Effector memory CD4-positive, alpha-beta T cell (primary cell): ENCODE results near the gene RNF207.

Experiments
- DNase-seq, 3 donors: peaks; one replicate each; pipeline ENCODE4 v3.0.0-alpha.2; 2020
- H3K27ac ChIP-seq: 2 replicates; pipeline ENCODE4 v1.7.0; 2013; ENCODE audit warnings: mild to moderate bottlenecking, low read length, moderate library complexity; ENCODE audit not compliant: insufficient read depth, poor library complexity, severe bottlenecking
- H3K27me3 ChIP-seq: replicated peaks from 2 replicates; pipeline ENCODE4 v1.7.0; 2013; ENCODE audit warnings: mild to moderate bottlenecking, low read length; ENCODE audit not compliant: insufficient read depth, control insufficient read depth, poor library complexity, severe bottlenecking
- H3K36me3 ChIP-seq: 2 replicates; pipeline ENCODE4 v1.7.0; 2013; ENCODE audit warnings: mild to moderate bottlenecking, low read length, moderate library complexity; ENCODE audit not compliant: control insufficient read depth, insufficient read depth
- H3K4me1 ChIP-seq: 2 replicates; pipeline ENCODE4 v1.7.0; 2013; ENCODE audit warnings: low read length, mild to moderate bottlenecking; ENCODE audit not compliant: control insufficient read depth, insufficient read depth, poor library complexity, severe bottlenecking
- H3K4me3 ChIP-seq: 2 replicates; pipeline ENCODE4 v1.7.0; 2013; ENCODE audit warnings: low read length, low read depth, mild to moderate bottlenecking; ENCODE audit not compliant: insufficient read depth, poor library complexity, severe bottlenecking
- H3K9me3 ChIP-seq: 2 replicates; pipeline ENCODE4 v1.7.0; 2013; ENCODE audit warnings: mild to moderate bottlenecking, low read length, moderate library complexity; ENCODE audit not compliant: control insufficient read depth

Gene RNF207

GRCh38 chr1:6234502-6235295 is 28.8 kb downstream of the RNF207 start:
- H3K27me3 ChIP-seq, result no peaks in the 10 kb centered on the region
- peaks cover 5% of the 10 kb centered on the region for H3K4me1 ChIP-seq
- peak overlapping the region; percentile 67 for H3K4me3 ChIP-seq
- H3K36me3 ChIP-seq, result peaks cover 11% of the 10 kb centered on the region
- no peaks in the 10 kb centered on the region for H3K9me3 ChIP-seq
- no peak for DNase-seq
- H3K27ac ChIP-seq, result peak overlapping the region; percentile 25

GRCh38 chr1:6235296-6235677 is 29.4 kb downstream of the RNF207 start:
- peak overlapping the region; percentile 25 for H3K27ac ChIP-seq
- peak overlapping the region; percentile 67 for H3K4me3 ChIP-seq
- no peak for DNase-seq
- H3K27me3 ChIP-seq, result no peaks in the 10 kb centered on the region
- H3K9me3 ChIP-seq, result no peaks in the 10 kb centered on the region
- H3K4me1 ChIP-seq, result peaks cover 5% of the 10 kb centered on the region
- H3K36me3 ChIP-seq, result peaks cover 11% of the 10 kb centered on the region

- H3K9me3 ChIP-seq, result no peaks in the 10 kb centered on the region
- H3K4me3 ChIP-seq, result no peak overlapping the region
- H3K27me3 ChIP-seq, result peaks cover 15% of the 10 kb centered on the region
- H3K4me1 ChIP-seq, result peaks cover 10% of the 10 kb centered on the region
- DNase-seq, result no peak
- H3K36me3 ChIP-seq, result peaks cover 6% of the 10 kb centered on the region
- H3K27ac ChIP-seq, result no peak overlapping the region
Measured at GRCh38 chr1:6237093-6237492, 31.2 kb downstream of the RNF207 start.

- no peaks in the 10 kb centered on the region for H3K9me3 ChIP-seq
- H3K4me1 ChIP-seq, result peaks cover 11% of the 10 kb centered on the region
Measured at GRCh38 chr1:6239213-6239752, 33.4 kb downstream of the RNF207 start.

GRCh38 chr1:6239950-6240768 is 34.2 kb downstream of the RNF207 start:
- peaks cover 40% of the 10 kb centered on the region for H3K27me3 ChIP-seq
- no peak for DNase-seq
- H3K4me3 ChIP-seq, result no peak overlapping the region

More at GRCh38 chr1:6239213-6239752, 33.4 kb downstream of the RNF207 start:
- no peak overlapping the region for H3K27ac ChIP-seq
- no peaks in the 10 kb centered on the region for H3K36me3 ChIP-seq
- peaks cover 32% of the 10 kb centered on the region for H3K27me3 ChIP-seq
- DNase-seq, result no peak
- H3K4me3 ChIP-seq, result no peak overlapping the region

GRCh38 chr1:6241107-6241886 is 35.4 kb downstream of the RNF207 start:
- Histone ChIP-seq H3K4me1 (peaks cover 20% of the 10 kb centered on the region), H3K27ac (no peak overlapping the region), H3K27me3 (peaks cover 51% of the 10 kb centered on the region), H3K4me3 (no peak overlapping the region), H3K36me3 (no peaks in the 10 kb centered on the region), H3K9me3 (no peaks in the 10 kb centered on the region)
- no peak for DNase-seq

More at GRCh38 chr1:6239950-6240768, 34.2 kb downstream of the RNF207 start:
- Histone ChIP-seq H3K27ac (no peak overlapping the region), H3K4me1 (peaks cover 9% of the 10 kb centered on the region), H3K36me3 (no peaks in the 10 kb centered on the region), H3K9me3 (no peaks in the 10 kb centered on the region)

- Histone ChIP-seq H3K36me3 (no peaks in the 10 kb centered on the region), H3K4me1 (peaks cover 25% of the 10 kb centered on the region), H3K9me3 (no peaks in the 10 kb centered on the region), H3K4me3 (no peak overlapping the region), H3K27me3 (peaks cover 60% of the 10 kb centered on the region), H3K27ac (no peak overlapping the region)
- no peak for DNase-seq
Measured at GRCh38 chr1:6241887-6242740, 36.2 kb downstream of the RNF207 start.

GRCh38 chr1:6243053-6243834 is 37.3 kb downstream of the RNF207 start:
- H3K4me1 ChIP-seq, result peaks cover 25% of the 10 kb centered on the region
- no peak overlapping the region for H3K27ac ChIP-seq
- H3K9me3 ChIP-seq, result no peaks in the 10 kb centered on the region
- no peak overlapping the region for H3K4me3 ChIP-seq
- H3K36me3 ChIP-seq, result no peaks in the 10 kb centered on the region
- no peak for DNase-seq
- H3K27me3 ChIP-seq, result peaks cover 68% of the 10 kb centered on the region
